CD4-positive, CD25-positive, alpha-beta regulatory T cell (primary cell): ENCODE data around the gene IGFBP4. TPM values are rescaled to one million over a fixed set of nuclear protein-coding genes. Genes with fewer than 3 reads are reported as not detected.
A peak's percentile ranks its signal among the peaks of the same experiment; 100 is the strongest.

Experiments
- ATAC-seq, 2 donors: fragments of 150-1000 bp; cut with Tn5 transposase; one replicate each; pipeline ENCODE4 v1.10.0; 2021; ENCODE audit warnings: low read depth in 2 of 2, moderate number of reproducible peaks in 2 of 2, moderate library complexity in 1 of 2
- DNase-seq, 3 donors: peaks; one replicate each; pipeline versions ENCODE4 v3.0.0 to v3.0.0-alpha.2; 2012 to 2022; ENCODE audit warnings: mixed read lengths in 1 of 3
- H3K27ac ChIP-seq: one replicate; pipeline ENCODE4 v1.7.0; 2013; ENCODE audit warnings: mild to moderate bottlenecking, low read length; ENCODE audit not compliant: insufficient read depth, poor library complexity, severe bottlenecking
- H3K27me3 ChIP-seq: one replicate; pipeline ENCODE4 v1.7.0; 2013; ENCODE audit warnings: low read length; ENCODE audit not compliant: control insufficient read depth, insufficient read depth
- H3K36me3 ChIP-seq: one replicate; pipeline ENCODE4 v1.7.0; 2013; ENCODE audit warnings: mild to moderate bottlenecking, low read length, moderate library complexity; ENCODE audit not compliant: control insufficient read depth, insufficient read depth
- H3K4me1 ChIP-seq: 2 replicates; pipeline ENCODE4 v1.7.0; 2013; ENCODE audit warnings: mild to moderate bottlenecking, low read length; ENCODE audit not compliant: insufficient read depth, control insufficient read depth, poor library complexity, severe bottlenecking
- H3K4me3 ChIP-seq: one replicate; pipeline ENCODE4 v1.7.0; 2013; ENCODE audit warnings: low read depth, mild to moderate bottlenecking, low read length, moderate library complexity
- H3K9me3 ChIP-seq, 2 experiments: 1 replicate in 1 of 2; 2 replicates in 1 of 2; pipeline ENCODE4 v1.7.0; 2013; ENCODE audit warnings: low read length in 2 of 2, mild to moderate bottlenecking in 1 of 2, moderate library complexity in 1 of 2; ENCODE audit not compliant: control insufficient read depth in 2 of 2
- H3K27ac Mint-ChIP-seq, 3 donors: one replicate each; pipeline ENCODE4 v1.8.0; 2020 to 2022; ENCODE audit warnings: mild to moderate bottlenecking in 3 of 3, mixed read lengths in 3 of 3, moderate library complexity in 2 of 3
- H3K27me3 Mint-ChIP-seq: one replicate; pipeline ENCODE4 v1.8.0; 2022; ENCODE audit warnings: mild to moderate bottlenecking, mixed read lengths
- H3K36me3 Mint-ChIP-seq: one replicate; pipeline ENCODE4 v1.8.0; 2020; ENCODE audit warnings: mixed read lengths
- H3K4me1 Mint-ChIP-seq, 4 donors: one replicate each; pipeline ENCODE4 v1.8.0; 2020 to 2022; ENCODE audit warnings: mixed read lengths in 4 of 4, mild to moderate bottlenecking in 1 of 4
- H3K4me3 Mint-ChIP-seq, 4 donors: one replicate each; pipeline ENCODE4 v1.8.0; 2020 to 2022; ENCODE audit warnings: mild to moderate bottlenecking in 4 of 4, mixed read lengths in 4 of 4, moderate library complexity in 3 of 4
- H3K9me3 Mint-ChIP-seq, 7 donors: one replicate each; pipeline ENCODE4 v1.8.0; 2020 to 2022; ENCODE audit warnings: mixed read lengths in 7 of 7, mild to moderate bottlenecking in 3 of 7, moderate library complexity in 2 of 7
- polyA plus RNA-seq, 4 donors: library from polyadenylated mRNA; unstranded; fragments of 300-500 nt; fragmentation: Illumina TruSeq; gene quantifications; one replicate each; pipeline ENCODE4 v1.2.3, GENCODE V29; 2021
- total RNA-seq: library from RNA; stranded (reverse); gene quantifications from one replicate; pipeline ENCODE4 v1.2.3, GENCODE V29; 2022

Gene IGFBP4
- total and polyA plus RNA-seq, 5 donors from 2014 or later = 0.63 to 3.7 (median 1.2) TPM

DNA sequence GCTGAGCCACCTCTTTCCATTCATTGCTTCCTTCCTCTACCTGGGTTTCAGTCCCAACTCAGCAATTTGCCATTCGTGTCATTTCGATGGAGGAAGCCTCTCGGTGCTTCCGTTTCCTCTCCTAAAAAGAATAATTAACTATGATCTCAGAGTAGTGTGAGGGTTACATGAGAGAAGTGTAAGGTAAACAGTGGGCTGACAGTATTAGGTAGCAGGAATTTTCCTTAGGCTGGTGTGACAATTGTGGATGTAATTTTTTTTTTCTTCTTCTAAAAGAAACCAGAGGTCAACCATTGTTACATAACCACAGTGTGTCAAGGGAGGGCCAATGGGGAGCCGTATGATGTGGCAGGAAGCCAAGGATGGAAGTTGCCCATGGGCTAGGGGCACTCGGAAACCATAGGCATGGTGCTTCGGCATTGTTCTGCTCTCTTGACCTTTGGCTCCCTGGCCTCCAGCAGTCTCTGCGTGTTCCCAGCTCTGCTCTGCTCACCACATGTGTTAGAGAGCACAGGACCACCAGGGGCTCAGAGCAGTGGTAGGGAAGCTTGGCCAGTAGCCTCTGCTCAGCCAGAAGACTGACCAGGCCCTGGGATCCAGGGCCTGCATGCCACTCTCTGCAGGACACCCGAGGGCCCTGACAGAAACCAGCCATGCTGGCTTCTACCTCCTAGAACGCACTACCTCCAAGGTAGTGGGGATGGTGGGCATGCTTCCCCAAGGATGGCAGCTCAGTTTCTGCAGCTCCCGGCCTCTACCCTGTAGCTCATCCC, 23.5 kb upstream of the IGFBP4 start:
- no peak overlapping the region for H3K27ac ChIP-seq
- Mint-ChIP-seq H3K27me3 (peaks cover 4% of the 10 kb centered on the region), H3K27ac (peak overlapping the region; percentile 28 to 89 (median 63)), H3K4me1 (peaks cover 16 to 37% (median 23%) of the 10 kb centered on the region in 4 donors), H3K36me3 (no peaks in the 10 kb centered on the region), H3K4me3 (peak overlapping the region; percentile 79 to 89 (median 86)), H3K9me3 (no peaks in the 10 kb centered on the region)
- peak overlapping the region; percentile 32 for H3K4me3 ChIP-seq
- H3K27me3 ChIP-seq = no peaks in the 10 kb centered on the region
- ATAC-seq = no peak
- H3K4me1 ChIP-seq = peaks cover 29% of the 10 kb centered on the region
- no peaks in the 10 kb centered on the region for H3K9me3 ChIP-seq
- peak in 1 of 3 donors; percentile 42 for DNase-seq
- H3K36me3 ChIP-seq = no peaks in the 10 kb centered on the region

GRCh38 chr17:40422990-40423633, 20.1 kb upstream of the IGFBP4 start:
- H3K27ac Mint-ChIP-seq = peak overlapping the region in 1 of 3 donors; percentile 44
- DNase-seq = no peak
- H3K36me3 Mint-ChIP-seq = no peaks in the 10 kb centered on the region

GRCh38 chr17:40425741-40426140, 17.5 kb upstream of the IGFBP4 start:
- Histone ChIP-seq H3K27me3 (no peaks in the 10 kb centered on the region), H3K4me3 (no peak overlapping the region), H3K36me3 (no peaks in the 10 kb centered on the region), H3K9me3 (no peaks in the 10 kb centered on the region), H3K4me1 (peaks cover 19% of the 10 kb centered on the region), H3K27ac (no peak overlapping the region)
- no peak for DNase-seq
- no peak for ATAC-seq
- peaks cover 6 to 26% (median 15%) of the 10 kb centered on the region in 4 donors for H3K4me1 Mint-ChIP-seq
- H3K4me3 Mint-ChIP-seq = peak overlapping the region in 1 of 4 donors; percentile 33
- peaks cover 4% of the 10 kb centered on the region for H3K27me3 Mint-ChIP-seq
- H3K9me3 Mint-ChIP-seq = no peaks in the 10 kb centered on the region
- peak overlapping the region in 1 of 3 donors; percentile 29 for H3K27ac Mint-ChIP-seq
- H3K36me3 Mint-ChIP-seq = no peaks in the 10 kb centered on the region

More at GRCh38 chr17:40422990-40423633, 20.1 kb upstream of the IGFBP4 start:
- Histone ChIP-seq H3K4me1 (peaks cover 30% of the 10 kb centered on the region), H3K4me3 (no peak overlapping the region), H3K27ac (no peak overlapping the region), H3K36me3 (no peaks in the 10 kb centered on the region), H3K27me3 (no peaks in the 10 kb centered on the region), H3K9me3 (no peaks in the 10 kb centered on the region)
- peak overlapping the region in 1 of 4 donors; percentile 48 for H3K4me3 Mint-ChIP-seq
- peaks cover 18 to 32% (median 20%) of the 10 kb centered on the region in 4 donors for H3K4me1 Mint-ChIP-seq
- peaks cover 4% of the 10 kb centered on the region for H3K27me3 Mint-ChIP-seq
- ATAC-seq = no peak
- no peaks in the 10 kb centered on the region for H3K9me3 Mint-ChIP-seq

- Histone ChIP-seq H3K36me3 (no peaks in the 10 kb centered on the region), H3K4me1 (peaks cover 19% of the 10 kb centered on the region), H3K27ac (no peak overlapping the region), H3K9me3 (no peaks in the 10 kb centered on the region), H3K27me3 (no peaks in the 10 kb centered on the region), H3K4me3 (no peak overlapping the region)
- peaks cover 4% of the 10 kb centered on the region for H3K27me3 Mint-ChIP-seq
- ATAC-seq = peak; percentile 71 to 75
- no peaks in the 10 kb centered on the region for H3K36me3 Mint-ChIP-seq
- H3K27ac Mint-ChIP-seq = no peak overlapping the region
- H3K4me3 Mint-ChIP-seq = peak overlapping the region in 2 of 4 donors; percentile 33 to 59
- peaks cover 6 to 26% (median 15%) of the 10 kb centered on the region in 4 donors for H3K4me1 Mint-ChIP-seq
- H3K9me3 Mint-ChIP-seq = no peaks in the 10 kb centered on the region
- DNase-seq = peak in 1 of 3 donors; percentile 65
Observed at GRCh38 chr17:40427002-40427491, 16.2 kb upstream of the IGFBP4 start.

GRCh38 chr17:40430272-40431230, 12.7 kb upstream of the IGFBP4 start:
- no peak for DNase-seq
- no peaks in the 10 kb centered on the region for H3K9me3 ChIP-seq
- no peaks in the 10 kb centered on the region for H3K36me3 Mint-ChIP-seq
- peak overlapping the region in 1 of 4 donors; percentile 8 for H3K4me3 Mint-ChIP-seq
- H3K9me3 Mint-ChIP-seq = no peaks in the 10 kb centered on the region
- peaks cover 19% of the 10 kb centered on the region for H3K4me1 ChIP-seq
- no peaks in the 10 kb centered on the region for H3K36me3 ChIP-seq
- H3K27me3 ChIP-seq = no peaks in the 10 kb centered on the region
- no peaks in the 10 kb centered on the region for H3K27me3 Mint-ChIP-seq
- no peak overlapping the region for H3K4me3 ChIP-seq
- ATAC-seq = no peak
- H3K27ac ChIP-seq = no peak overlapping the region
- no peak overlapping the region for H3K27ac Mint-ChIP-seq
- H3K4me1 Mint-ChIP-seq = peaks cover 6 to 24% (median 15%) of the 10 kb centered on the region in 4 donors

- Mint-ChIP-seq H3K36me3 (no peaks in the 10 kb centered on the region), H3K9me3 (no peaks in the 10 kb centered on the region), H3K27ac (no peak overlapping the region)
Observed at GRCh38 chr17:40431231-40431602, 12.0 kb upstream of the IGFBP4 start.

DNA sequence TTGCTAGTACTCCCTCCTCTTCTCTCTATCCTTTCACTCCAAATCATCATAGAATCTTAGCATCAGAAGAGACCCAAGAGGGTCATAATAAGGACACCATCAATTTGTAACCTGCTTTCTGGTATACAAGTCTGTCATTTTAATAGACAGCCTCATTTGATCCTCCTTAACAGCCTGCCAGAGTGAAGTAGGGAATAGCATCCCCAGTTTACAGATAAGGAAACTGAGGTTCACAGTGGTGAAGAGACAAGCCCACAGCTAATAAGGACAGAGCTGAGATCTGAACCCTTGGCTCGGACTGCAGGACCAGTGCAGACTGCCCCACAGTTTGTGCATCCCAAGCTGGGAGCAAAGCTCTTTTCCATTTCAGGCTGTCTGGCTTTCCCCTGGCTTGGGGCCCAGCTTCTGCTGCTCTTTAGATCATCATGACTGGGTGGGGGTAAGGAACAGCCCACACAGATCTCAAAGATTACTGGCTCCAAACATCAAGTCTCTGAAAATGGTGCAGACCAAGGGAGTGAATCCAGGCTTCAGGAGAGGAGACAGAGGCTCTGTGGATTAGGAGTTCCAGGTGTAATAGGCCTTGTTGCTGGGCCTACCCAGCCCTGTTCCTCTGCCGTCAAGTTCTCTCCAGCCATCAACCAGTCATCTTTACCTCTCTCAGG, 10.3 kb upstream of the IGFBP4 start:
- DNase-seq = no peak
- H3K4me1 Mint-ChIP-seq = peaks cover 0 to 2% (median 0%) of the 10 kb centered on the region in 4 donors
- H3K27ac Mint-ChIP-seq = no peak overlapping the region

More at GRCh38 chr17:40431231-40431602, 12.0 kb upstream of the IGFBP4 start:
- H3K4me3 ChIP-seq = no peak overlapping the region
- peak overlapping the region in 1 of 4 donors; percentile 8 for H3K4me3 Mint-ChIP-seq
- H3K27ac ChIP-seq = no peak overlapping the region
- H3K36me3 ChIP-seq = no peaks in the 10 kb centered on the region
- peaks cover 6 to 17% (median 10%) of the 10 kb centered on the region in 4 donors for H3K4me1 Mint-ChIP-seq
- DNase-seq (no peak), ATAC-seq (no peak)
- H3K4me1 ChIP-seq = peaks cover 15% of the 10 kb centered on the region
- no peaks in the 10 kb centered on the region for H3K27me3 ChIP-seq
- no peaks in the 10 kb centered on the region for H3K27me3 Mint-ChIP-seq
- no peaks in the 10 kb centered on the region for H3K9me3 ChIP-seq

More for the DNA sequence above, 10.3 kb upstream of the IGFBP4 start:
- no peaks in the 10 kb centered on the region for H3K9me3 ChIP-seq
- H3K4me3 Mint-ChIP-seq = no peak overlapping the region
- no peaks in the 10 kb centered on the region for H3K36me3 ChIP-seq
- no peaks in the 10 kb centered on the region for H3K27me3 ChIP-seq
- H3K9me3 Mint-ChIP-seq = no peaks in the 10 kb centered on the region
- H3K4me3 ChIP-seq = no peak overlapping the region
- no peaks in the 10 kb centered on the region for H3K36me3 Mint-ChIP-seq
- H3K27me3 Mint-ChIP-seq = no peaks in the 10 kb centered on the region
- no peak for ATAC-seq
- no peak overlapping the region for H3K27ac ChIP-seq
- H3K4me1 ChIP-seq = no peaks in the 10 kb centered on the region
